Uterus (tissue), 2 donors: ENCODE results near the gene CRYZL1.

Experiments
- POLR2A ChIP-seq, 2 donors: fragments of 450-650 bp; IDR thresholded peaks; one replicate each; pipeline ENCODE4 v1.6.1; 2016; ENCODE audit warnings: antibody characterized with exemption in 2 of 2, mild to moderate bottlenecking in 1 of 2, moderate library complexity in 1 of 2
- TF ChIP-seq, protein P1 (sequence below), 4 experiments: fragments of 200-600 bp in 2 of 4; fragments of 450-650 bp in 2 of 4; sonication (generic) in 2 of 4; IDR thresholded peaks; one replicate each; pipeline ENCODE4 v1.5.1; 2016 to 2019; ENCODE audit warnings: antibody characterized with exemption in 4 of 4, mild to moderate bottlenecking in 2 of 4, moderate library complexity in 1 of 4

DNA sequence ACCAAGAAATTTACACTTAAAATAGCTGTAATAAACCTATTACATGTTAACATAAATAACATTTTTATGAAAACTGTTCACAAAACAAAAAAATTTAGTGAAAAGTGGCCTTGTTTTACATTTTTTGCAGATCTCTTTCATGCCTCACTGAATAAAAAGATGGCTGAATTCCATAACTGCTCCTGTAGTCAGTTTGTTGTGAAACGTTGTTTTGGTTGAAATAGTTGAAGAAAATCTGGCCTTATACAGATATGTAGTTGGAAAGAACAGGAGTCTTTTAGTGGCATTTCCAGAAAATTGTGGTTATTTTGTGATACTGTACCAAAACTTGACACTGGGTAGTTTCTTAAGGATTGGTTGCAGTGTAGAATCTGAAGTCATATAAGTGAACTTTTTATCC is 18.9 kb upstream of the CRYZL1 start:
- TF ChIP-seq, protein P1, sequence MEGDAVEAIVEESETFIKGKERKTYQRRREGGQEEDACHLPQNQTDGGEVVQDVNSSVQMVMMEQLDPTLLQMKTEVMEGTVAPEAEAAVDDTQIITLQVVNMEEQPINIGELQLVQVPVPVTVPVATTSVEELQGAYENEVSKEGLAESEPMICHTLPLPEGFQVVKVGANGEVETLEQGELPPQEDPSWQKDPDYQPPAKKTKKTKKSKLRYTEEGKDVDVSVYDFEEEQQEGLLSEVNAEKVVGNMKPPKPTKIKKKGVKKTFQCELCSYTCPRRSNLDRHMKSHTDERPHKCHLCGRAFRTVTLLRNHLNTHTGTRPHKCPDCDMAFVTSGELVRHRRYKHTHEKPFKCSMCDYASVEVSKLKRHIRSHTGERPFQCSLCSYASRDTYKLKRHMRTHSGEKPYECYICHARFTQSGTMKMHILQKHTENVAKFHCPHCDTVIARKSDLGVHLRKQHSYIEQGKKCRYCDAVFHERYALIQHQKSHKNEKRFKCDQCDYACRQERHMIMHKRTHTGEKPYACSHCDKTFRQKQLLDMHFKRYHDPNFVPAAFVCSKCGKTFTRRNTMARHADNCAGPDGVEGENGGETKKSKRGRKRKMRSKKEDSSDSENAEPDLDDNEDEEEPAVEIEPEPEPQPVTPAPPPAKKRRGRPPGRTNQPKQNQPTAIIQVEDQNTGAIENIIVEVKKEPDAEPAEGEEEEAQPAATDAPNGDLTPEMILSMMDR (IDR thresholded peaks at IDR 0.05), result no peak
- no peak for TF ChIP-seq POLR2A (IDR thresholded peaks at IDR 0.05)
